Measurements from ENCODE around the gene UBE2L6.

The UBE2L6 gene

GRCh38 chr11:57501953-57502352 lies 65.5 kb downstream of the UBE2L6 start:
- no peak for DNase-seq (ENCODE audit: low read depth in 3 of 3, low spot score in 1 of 3)

Data from stimulated activated CD4-positive, alpha-beta T cell treated with anti-CD3 and anti-CD28 coated beads, TNF-alpha, amount 100 ng/mL, for 1 hour (primary cell).